ENCODE results near the gene GAB2.

GAB2 gene

GRCh38 chr11:78216571-78217287 lies 200.9 kb downstream of the GAB2 start:
- no peak overlapping the region for H3K4me3 ChIP-seq (replicated peaks; ENCODE audit: low read depth, low read length)
- DNase-seq (ENCODE audit: extremely low read depth, low read depth) = no peak
- TF ChIP-seq CTCF (IDR thresholded peaks at IDR 0.05; ENCODE audit: low read depth, low read length, missing control alignments) = no peak

- H3K4me3 ChIP-seq (replicated peaks; ENCODE audit: low read depth, low read length) = no peak overlapping the region
- DNase-seq (ENCODE audit: extremely low read depth, low read depth) = no peak
- TF ChIP-seq CTCF (IDR thresholded peaks at IDR 0.05; ENCODE audit: low read depth, low read length, missing control alignments) = no peak
Observed at GRCh38 chr11:78216021-78216420, 201.6 kb downstream of the GAB2 start.

- no peak for TF ChIP-seq CTCF (IDR thresholded peaks at IDR 0.05; ENCODE audit: low read depth, low read length, missing control alignments)
- DNase-seq (ENCODE audit: extremely low read depth, low read depth) = no peak
- no peak overlapping the region for H3K4me3 ChIP-seq (replicated peaks; ENCODE audit: low read depth, low read length)
Observed at GRCh38 chr11:78214331-78215194, 203.1 kb downstream of the GAB2 start.

- H3K4me3 ChIP-seq (replicated peaks; ENCODE audit: low read depth, low read length) = no peak overlapping the region
- no peak for DNase-seq (ENCODE audit: extremely low read depth, low read depth)
- TF ChIP-seq CTCF (IDR thresholded peaks at IDR 0.05; ENCODE audit: low read depth, low read length, missing control alignments) = no peak
Observed at GRCh38 chr11:78213526-78214330, 203.9 kb downstream of the GAB2 start.

GRCh38 chr11:78212586-78213371 lies 204.8 kb downstream of the GAB2 start:
- H3K4me3 ChIP-seq (replicated peaks; ENCODE audit: low read depth, low read length) = no peak overlapping the region
- no peak for DNase-seq (ENCODE audit: extremely low read depth, low read depth)
- no peak for TF ChIP-seq CTCF (IDR thresholded peaks at IDR 0.05; ENCODE audit: low read depth, low read length, missing control alignments)

GRCh38 chr11:78211565-78211964 lies 206.1 kb downstream of the GAB2 start:
- no peak for DNase-seq (ENCODE audit: extremely low read depth, low read depth)
- TF ChIP-seq CTCF (IDR thresholded peaks at IDR 0.05; ENCODE audit: low read depth, low read length, missing control alignments) = no peak
- H3K4me3 ChIP-seq (replicated peaks; ENCODE audit: low read depth, low read length) = no peak overlapping the region
